Vagina (tissue), 2 donors: ENCODE results near the gene SATL1.

Experiments
- CTCF ChIP-seq, 3 experiments: fragments of 450-650 bp in 2 of 3; fragments of 200-600 bp in 1 of 3; sonication (generic) in 1 of 3; IDR thresholded peaks; one replicate each; pipeline ENCODE4 v1.5.1; 2017 to 2019; ENCODE audit warnings: antibody characterized with exemption in 3 of 3, mild to moderate bottlenecking in 2 of 3, moderate library complexity in 2 of 3
- POLR2A ChIP-seq, 2 donors: fragments of 450-650 bp; IDR thresholded peaks; one replicate each; pipeline ENCODE4 v1.6.1; 2017; ENCODE audit warnings: antibody characterized with exemption in 2 of 2, mild to moderate bottlenecking in 2 of 2, moderate library complexity in 2 of 2
- POLR2AphosphoS5 ChIP-seq, 2 donors: sonication (generic); formaldehyde crosslinking; IDR thresholded peaks; one replicate each; pipeline ENCODE4 v1.9.0; 2017; ENCODE audit warnings: antibody characterized with exemption in 2 of 2, mild to moderate bottlenecking in 2 of 2, low read depth in 1 of 2; ENCODE audit not compliant: insufficient read depth in 1 of 2

GRCh38 chrX:85243761-85244449, at the start of gene SATL1, which contains the start of gene ZNF711:
- TF ChIP-seq POLR2A (IDR thresholded peaks at IDR 0.05): no peak
- no peak for TF ChIP-seq CTCF (IDR thresholded peaks at IDR 0.05)
- TF ChIP-seq POLR2AphosphoS5 (IDR thresholded peaks at IDR 0.05; ENCODE audit: insufficient read depth in 1 of 2, low read depth in 1 of 2): no peak
